ENCODE measurements around the gene RANGRF. TPM values are rescaled to one million over a fixed set of nuclear protein-coding genes. Genes with fewer than 3 reads are reported as not detected.

The RANGRF gene
- total RNA-seq, 1 donor from 2014 or later, result 48.5 TPM

DNA sequence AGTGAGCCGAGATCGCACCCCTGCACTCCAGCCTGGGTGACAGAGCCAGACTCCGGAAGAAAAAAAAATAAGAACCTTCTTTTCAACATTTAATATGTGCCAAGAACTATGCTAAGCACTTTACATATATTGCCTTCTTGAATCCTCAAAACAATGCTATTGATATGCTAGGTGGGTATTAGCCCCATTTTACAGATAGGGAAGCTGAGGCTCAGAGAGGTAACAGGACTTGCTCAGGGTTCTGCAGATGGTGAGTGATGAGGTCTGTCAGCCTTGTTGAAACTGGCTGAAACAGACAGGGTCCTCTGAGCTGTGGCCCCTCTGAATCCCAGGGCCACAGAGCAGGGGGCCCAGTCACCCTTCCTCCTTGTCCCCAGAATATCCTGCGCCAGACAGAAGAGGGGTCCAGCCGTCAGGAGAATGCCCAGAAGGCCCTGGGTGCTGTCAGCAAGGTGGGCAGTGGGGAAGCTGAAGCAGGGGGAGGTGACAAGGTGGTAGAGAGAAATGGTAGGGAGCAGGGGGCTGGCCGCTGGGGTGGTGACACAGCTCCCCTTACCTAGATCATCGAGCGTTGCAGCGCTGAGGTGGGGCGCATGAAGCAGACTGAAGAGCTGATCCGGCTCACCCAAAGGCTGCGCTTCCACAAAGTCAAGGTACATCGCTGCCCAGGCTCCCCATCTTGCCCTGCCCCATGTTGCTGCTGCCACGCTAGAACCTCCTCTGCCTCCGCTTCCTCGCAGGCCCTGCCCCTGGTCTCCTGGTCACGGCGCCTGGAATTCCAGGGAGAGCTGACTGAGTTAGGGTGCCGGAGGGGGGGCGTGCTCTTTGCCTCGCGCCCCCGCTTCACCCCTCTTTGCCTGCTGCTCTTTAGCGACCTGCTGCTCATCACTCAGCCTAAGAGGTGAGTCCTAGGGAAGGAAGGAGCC, 29.8 kb downstream of the RANGRF start:
- TF ChIP-seq, protein P1, sequence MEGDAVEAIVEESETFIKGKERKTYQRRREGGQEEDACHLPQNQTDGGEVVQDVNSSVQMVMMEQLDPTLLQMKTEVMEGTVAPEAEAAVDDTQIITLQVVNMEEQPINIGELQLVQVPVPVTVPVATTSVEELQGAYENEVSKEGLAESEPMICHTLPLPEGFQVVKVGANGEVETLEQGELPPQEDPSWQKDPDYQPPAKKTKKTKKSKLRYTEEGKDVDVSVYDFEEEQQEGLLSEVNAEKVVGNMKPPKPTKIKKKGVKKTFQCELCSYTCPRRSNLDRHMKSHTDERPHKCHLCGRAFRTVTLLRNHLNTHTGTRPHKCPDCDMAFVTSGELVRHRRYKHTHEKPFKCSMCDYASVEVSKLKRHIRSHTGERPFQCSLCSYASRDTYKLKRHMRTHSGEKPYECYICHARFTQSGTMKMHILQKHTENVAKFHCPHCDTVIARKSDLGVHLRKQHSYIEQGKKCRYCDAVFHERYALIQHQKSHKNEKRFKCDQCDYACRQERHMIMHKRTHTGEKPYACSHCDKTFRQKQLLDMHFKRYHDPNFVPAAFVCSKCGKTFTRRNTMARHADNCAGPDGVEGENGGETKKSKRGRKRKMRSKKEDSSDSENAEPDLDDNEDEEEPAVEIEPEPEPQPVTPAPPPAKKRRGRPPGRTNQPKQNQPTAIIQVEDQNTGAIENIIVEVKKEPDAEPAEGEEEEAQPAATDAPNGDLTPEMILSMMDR (conservative IDR thresholded peaks at IDR 0.05), result no peak
- H3K27me3 Mint-ChIP-seq (ENCODE audit: low read depth), result peaks cover 49% of the 10 kb centered on the region

DNA sequence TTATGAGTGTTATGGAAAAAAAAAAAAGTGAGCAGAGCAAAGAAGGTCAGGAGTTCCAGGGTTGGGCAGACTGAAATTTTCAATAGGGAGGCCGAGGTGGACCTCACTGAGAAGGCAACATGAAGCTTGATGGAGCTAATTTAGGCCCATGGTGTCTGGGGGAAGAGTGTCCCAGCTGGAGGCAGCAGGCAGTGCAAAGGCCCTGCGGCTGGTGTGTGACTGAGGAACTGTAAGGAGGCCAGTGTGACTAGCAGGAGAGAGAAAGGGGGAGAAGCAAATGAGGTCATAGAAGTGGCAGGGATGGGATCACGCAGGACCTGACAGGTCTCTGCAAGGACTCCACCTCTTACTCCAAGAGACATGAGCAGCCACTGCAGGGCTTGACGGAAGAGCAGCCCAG, 31.8 kb downstream of the RANGRF start:
- TF ChIP-seq, protein P1 (conservative IDR thresholded peaks at IDR 0.05), result no peak
- DNase-seq (ENCODE audit: low read depth, low spot score), result no peak
- Mint-ChIP-seq H3K4me3 (no peak overlapping the region), H3K27ac (ENCODE audit: unreplicated experiment) (no peak overlapping the region), H3K36me3 (ENCODE audit: low read depth) (no peaks in the 10 kb centered on the region), H3K9me3 (no peaks in the 10 kb centered on the region), H3K27me3 (ENCODE audit: low read depth) (peaks cover 41% of the 10 kb centered on the region), H3K4me1 (peaks cover 9% of the 10 kb centered on the region)

More for the DNA sequence above, 29.8 kb downstream of the RANGRF start:
- no peak for DNase-seq (ENCODE audit: low read depth, low spot score)
- Mint-ChIP-seq H3K4me3 (no peak overlapping the region), H3K27ac (ENCODE audit: unreplicated experiment) (no peak overlapping the region), H3K9me3 (no peaks in the 10 kb centered on the region), H3K4me1 (peaks cover 16% of the 10 kb centered on the region), H3K36me3 (ENCODE audit: low read depth) (no peaks in the 10 kb centered on the region)

GRCh38 chr17:8320990-8321389, 32.5 kb downstream of the RANGRF start:
- Mint-ChIP-seq H3K36me3 (ENCODE audit: low read depth) (no peaks in the 10 kb centered on the region), H3K27me3 (ENCODE audit: low read depth) (peaks cover 39% of the 10 kb centered on the region), H3K27ac (ENCODE audit: unreplicated experiment) (no peak overlapping the region), H3K4me3 (no peak overlapping the region), H3K9me3 (no peaks in the 10 kb centered on the region), H3K4me1 (peaks cover 4% of the 10 kb centered on the region)
- DNase-seq (ENCODE audit: low read depth, low spot score), result no peak
- TF ChIP-seq, protein P1 (conservative IDR thresholded peaks at IDR 0.05), result no peak

GRCh38 chr17:8322061-8322460, 33.6 kb downstream of the RANGRF start:
- Mint-ChIP-seq H3K27ac (ENCODE audit: unreplicated experiment) (no peak overlapping the region), H3K9me3 (no peaks in the 10 kb centered on the region), H3K4me1 (peaks cover 12% of the 10 kb centered on the region), H3K4me3 (no peak overlapping the region), H3K36me3 (ENCODE audit: low read depth) (no peaks in the 10 kb centered on the region), H3K27me3 (ENCODE audit: low read depth) (peaks cover 37% of the 10 kb centered on the region)
- TF ChIP-seq, protein P1 (conservative IDR thresholded peaks at IDR 0.05), result no peak
- no peak for DNase-seq (ENCODE audit: low read depth, low spot score)

- H3K4me1 Mint-ChIP-seq, result peaks cover 14% of the 10 kb centered on the region
- H3K27me3 Mint-ChIP-seq (ENCODE audit: low read depth), result peaks cover 42% of the 10 kb centered on the region
- no peak overlapping the region for H3K27ac Mint-ChIP-seq (ENCODE audit: unreplicated experiment)
- no peak overlapping the region for H3K4me3 Mint-ChIP-seq
- no peaks in the 10 kb centered on the region for H3K36me3 Mint-ChIP-seq (ENCODE audit: low read depth)
- H3K9me3 Mint-ChIP-seq, result no peaks in the 10 kb centered on the region
- DNase-seq (ENCODE audit: low read depth, low spot score), result no peak
- TF ChIP-seq, protein P1 (conservative IDR thresholded peaks at IDR 0.05), result no peak
These were observed 35.7 kb downstream of the RANGRF start for GRCh38 chr17:8324132-8324531.

Measured in neural crest cell (in vitro differentiated cells).